GM18505 (cell line): ENCODE data around the gene DENND5A.
A peak's percentile ranks its signal among the peaks of the same experiment; 100 is the strongest.
"Not testable (repeated sequence)": the region's sequence is repeated elsewhere in the genome, so short reads cannot be mapped to it uniquely, and the experiment has no call there.

Experiments used
- ATAC-seq: cut with Tn5 transposase; IDR thresholded peaks from one replicate; pipeline ENCODE4 v1.9.1; 2021; ENCODE audit not compliant: unreplicated experiment
- POLR2A ChIP-seq: IDR thresholded peaks from 4 replicates; pipeline ENCODE4 v1.6.1; 2011; ENCODE audit warnings: borderline replicate concordance; ENCODE audit not compliant: insufficient read depth, insufficient read length; ENCODE audit errors: extremely low read depth

DENND5A gene

DNA sequence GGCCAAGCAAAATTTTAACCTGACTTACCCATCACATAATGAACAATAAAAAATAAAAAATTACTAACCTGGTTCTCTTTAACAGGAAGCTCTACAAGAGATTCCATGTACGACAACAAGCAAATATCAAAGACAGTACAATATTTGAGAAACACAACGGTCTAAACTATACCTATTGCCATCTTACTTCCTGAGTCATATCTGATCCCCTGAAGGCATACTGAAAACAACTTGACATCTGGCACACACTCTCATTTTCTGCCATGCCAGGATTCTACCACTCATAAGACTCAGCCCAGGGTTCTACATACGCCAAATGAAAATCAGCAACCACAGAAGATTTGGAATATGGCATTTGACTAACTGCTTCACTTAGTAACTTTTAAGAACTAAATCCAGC, 13.8 kb downstream of the DENND5A start:
- no peak for TF ChIP-seq POLR2A
- no peak for ATAC-seq

DNA sequence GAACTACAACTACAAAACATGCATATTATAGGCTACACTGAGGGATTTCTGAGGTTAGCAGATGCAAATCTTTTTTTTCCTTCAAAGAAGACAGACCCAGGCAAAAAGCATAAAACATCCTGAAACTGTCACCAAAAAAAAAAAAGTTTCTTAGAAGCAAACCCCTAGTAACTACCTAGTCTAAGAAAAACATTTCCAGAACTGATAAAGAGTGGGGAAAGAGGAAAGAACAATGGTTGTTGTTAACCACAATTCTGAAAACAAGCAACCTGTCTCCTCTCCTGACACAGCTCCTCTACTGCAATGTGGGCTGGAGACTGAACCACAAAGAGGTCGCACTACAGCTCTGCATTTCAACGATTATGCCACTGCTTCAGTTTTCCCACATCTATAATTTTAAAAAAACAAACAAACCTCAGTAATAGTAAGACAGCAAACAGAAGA, 15.0 kb downstream of the DENND5A start:
- TF ChIP-seq POLR2A: no peak
- peak; percentile 54 for ATAC-seq

GRCh38 chr11:9249252-9249651, 15.9 kb downstream of the DENND5A start:
- no peak for TF ChIP-seq POLR2A
- ATAC-seq: no peak

- ATAC-seq: no peak
- TF ChIP-seq POLR2A: no peak
These were observed 17.3 kb downstream of the DENND5A start for GRCh38 chr11:9247863-9248262.

DNA sequence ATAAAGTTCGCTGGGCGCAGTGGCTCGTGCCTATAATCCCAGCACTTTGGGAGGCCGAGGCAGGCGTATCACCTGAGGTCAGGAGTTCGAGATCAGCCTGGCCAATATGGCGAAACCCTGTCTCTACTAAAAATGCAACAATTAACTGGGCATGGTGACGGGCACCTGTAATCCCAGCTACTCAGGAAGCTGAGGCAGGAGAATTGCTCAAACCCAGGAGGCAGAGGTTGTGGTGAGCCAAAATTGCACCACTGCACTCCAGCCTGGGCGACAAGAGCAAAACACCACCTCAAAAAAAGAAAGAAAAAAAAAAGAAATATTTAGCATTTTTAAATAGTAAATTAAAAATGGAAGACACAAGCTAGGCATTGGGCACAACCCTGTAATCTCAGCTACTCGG, 28.9 kb downstream of the DENND5A start:
- not testable (repeated sequence) for ATAC-seq

GRCh38 chr11:9232482-9232881, 32.7 kb downstream of the DENND5A start:
- no peak for ATAC-seq
- TF ChIP-seq POLR2A: no peak

DNA sequence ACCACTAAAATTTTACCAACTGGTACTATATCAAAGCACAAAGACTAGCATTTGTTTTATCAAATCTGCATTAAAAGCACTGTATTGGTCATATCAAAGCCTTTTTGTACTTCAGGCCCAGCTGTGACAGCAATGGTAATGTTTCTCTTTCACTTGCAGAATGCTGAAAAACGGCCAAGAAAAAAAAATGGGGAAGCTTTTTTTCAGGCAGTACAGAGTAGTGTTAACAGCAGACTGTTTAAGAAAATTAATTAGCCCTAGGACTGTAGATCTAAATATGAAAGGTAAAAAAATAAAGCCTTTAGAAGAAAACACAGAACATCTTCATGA, 33.3 kb downstream of the DENND5A start:
- ATAC-seq: peak; percentile 46
- no peak for TF ChIP-seq POLR2A

DNA sequence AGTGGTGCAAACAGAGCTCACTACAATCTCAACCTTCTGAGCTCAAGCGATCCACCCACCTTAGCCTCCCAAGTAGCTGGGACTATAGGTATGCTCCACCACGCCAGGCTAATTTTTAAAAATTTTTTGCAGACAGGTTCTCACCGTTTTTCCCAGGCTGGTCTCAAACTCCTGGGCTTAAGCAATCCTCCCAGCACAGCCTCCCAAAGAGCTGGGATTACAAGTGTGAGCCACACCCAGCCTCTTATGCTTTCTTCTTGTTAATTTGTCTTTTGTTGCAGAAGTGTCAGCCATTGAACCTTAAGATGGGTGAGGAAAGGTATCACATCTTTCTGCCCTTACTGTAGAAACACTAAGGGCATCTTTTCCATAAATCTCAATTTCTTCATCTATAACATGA, 34.9 kb downstream of the DENND5A start:
- no peak for ATAC-seq
- no peak for TF ChIP-seq POLR2A

GRCh38 chr11:9228091-9228490, 37.1 kb downstream of the DENND5A start:
- no peak for TF ChIP-seq POLR2A
- no peak for ATAC-seq

DNA sequence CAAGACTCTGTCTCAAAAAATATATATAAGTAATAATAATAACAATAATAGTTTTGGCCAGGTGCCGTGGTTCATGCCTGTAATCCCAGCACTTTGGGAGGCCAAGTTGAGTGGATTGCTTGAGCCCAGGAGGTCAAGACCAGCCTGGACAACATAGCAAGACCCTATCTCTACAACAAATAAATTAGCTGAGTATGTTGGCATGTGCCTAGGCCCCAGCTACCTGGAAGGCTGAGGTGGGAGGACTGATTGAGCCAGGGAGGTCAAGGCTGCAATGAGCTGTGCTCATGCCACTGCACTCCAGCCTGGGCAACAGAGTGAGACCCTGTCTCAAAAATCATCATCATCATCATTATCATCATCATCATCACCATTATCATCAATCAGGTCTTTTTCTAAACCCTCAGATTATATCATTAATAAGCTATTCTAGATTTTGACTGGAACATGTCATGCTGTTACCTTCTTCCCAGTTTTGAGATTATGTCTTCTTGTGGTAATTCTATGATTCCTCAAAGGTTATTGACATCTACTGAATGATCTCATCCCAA, 39.3 kb downstream of the DENND5A start:
- TF ChIP-seq POLR2A: no peak
- ATAC-seq: no peak

- ATAC-seq: no peak
- no peak for TF ChIP-seq POLR2A
These were observed 42.5 kb downstream of the DENND5A start for GRCh38 chr11:9222654-9223053.

GRCh38 chr11:9220853-9221252, 44.3 kb downstream of the DENND5A start:
- not testable (repeated sequence) for ATAC-seq

GRCh38 chr11:9219572-9219971, 45.6 kb downstream of the DENND5A start:
- no peak for TF ChIP-seq POLR2A
- ATAC-seq: no peak

DNA sequence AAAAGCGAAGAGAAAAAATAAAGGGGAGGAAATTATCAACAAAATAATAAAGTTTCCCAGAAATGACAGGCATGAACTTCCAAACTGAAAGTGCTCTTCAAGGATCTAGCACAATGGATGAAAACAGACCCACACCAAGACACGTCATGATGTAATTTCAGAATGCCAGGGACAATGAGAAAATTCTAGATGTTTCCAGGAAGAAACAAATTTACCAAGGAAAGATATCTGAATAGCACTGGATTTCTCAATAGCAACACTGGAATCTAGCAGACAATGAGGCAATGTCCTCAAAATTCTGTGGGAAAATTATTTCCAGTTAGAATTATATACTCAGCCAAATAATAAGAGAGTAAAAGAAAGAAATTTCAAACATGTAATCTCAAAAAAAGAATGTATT, 46.0 kb downstream of the DENND5A start:
- ATAC-seq: no peak
- TF ChIP-seq POLR2A: no peak

DNA sequence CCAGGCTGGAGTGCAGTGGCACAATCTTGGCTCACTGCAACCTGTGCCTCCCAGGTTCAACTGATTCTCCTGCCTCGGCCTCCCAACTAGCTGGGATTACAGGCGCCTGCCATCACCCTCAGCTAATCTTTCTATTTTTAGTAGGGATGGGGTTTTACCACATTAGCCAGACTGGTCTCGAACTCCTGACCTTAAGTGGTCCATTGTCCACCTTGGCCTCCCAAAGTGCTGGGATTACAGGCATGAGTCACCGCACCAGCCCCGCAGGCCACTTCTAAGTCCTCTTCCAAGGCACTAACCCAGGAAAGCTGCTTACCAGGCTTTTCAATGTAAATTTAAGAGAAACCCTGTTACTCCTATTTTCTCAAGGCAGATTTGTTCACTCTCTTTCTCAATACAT, 50.4 kb downstream of the DENND5A start:
- ATAC-seq: no peak

More for the DNA sequence above, 50.4 kb downstream of the DENND5A start:
- no peak for TF ChIP-seq POLR2A
